GM18520 (cell line): ENCODE data around the gene CCDC169.
"Not testable (repeated sequence)": the region's sequence is repeated elsewhere in the genome, so short reads cannot be mapped to it uniquely, and the experiment has no call there.

Experiments used
- ATAC-seq: cut with Tn5 transposase; IDR thresholded peaks from one replicate; pipeline ENCODE4 v1.9.1; 2021; ENCODE audit not compliant: unreplicated experiment

Gene CCDC169

DNA sequence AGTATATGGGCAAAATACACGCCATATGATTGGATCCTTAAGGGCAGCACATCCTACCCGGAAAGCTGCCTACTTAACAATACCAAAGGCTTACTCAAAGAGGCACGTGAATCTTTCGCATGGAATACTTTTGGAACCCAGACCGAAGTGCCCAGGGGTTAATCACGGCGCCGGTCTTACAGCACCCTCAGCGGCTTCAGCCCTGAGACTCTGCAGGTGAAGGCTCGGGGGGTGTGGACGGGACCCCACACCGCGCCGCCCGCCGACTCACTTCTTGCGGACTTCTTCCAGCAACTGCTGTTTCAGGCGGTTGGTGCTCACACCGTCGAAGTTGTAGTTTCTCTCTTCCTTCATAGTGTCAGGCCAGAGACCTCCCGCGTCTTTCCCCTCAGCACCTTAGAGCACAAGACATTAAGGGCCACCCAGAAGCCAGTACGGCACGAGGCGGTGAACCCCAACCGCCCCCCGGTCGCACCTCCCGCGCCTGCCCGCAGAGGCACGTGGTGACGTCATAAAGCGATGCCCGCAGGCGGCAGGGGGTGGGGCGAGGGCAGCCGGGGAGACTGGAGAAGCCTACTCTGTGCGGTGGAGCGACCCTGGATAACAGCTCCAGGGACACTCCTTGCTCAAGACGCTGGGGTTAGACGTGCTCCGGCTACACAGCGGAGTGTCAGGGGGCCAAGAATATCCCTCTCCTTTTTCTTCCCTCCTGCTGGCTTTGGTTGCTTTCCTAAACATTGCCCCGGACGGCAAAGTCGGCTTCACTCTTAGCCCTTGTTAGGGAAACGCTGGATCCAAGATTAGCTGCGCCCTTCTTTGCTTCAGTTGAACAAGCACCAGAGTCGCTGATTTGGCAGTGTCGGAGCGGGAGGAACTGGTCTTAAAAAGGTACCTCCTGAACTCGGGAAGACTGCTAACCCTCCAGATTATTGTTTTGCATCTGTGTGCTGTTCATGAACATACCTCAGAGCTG lies at the start of gene CCDC169:
Gene CCDC169 (minus strand): TSS at position 449 of the 973 bp plus-strand sequence. CDS start 95 bp downstream, at position 354.
- ATAC-seq = peak; percentile 65

- ATAC-seq = peak; percentile 85
These were observed 48.8 kb upstream of the CCDC169 start, which contains the start of gene SPART for GRCh38 chr13:36346222-36347083. SPART (minus strand) TSS chr13:36346394; CDS start chr13:36335830, 10,564 bp downstream.

- ATAC-seq = no peak
These were observed 48.0 kb upstream of the CCDC169 start for GRCh38 chr13:36345438-36346221.

- ATAC-seq = no peak
These were observed 47.3 kb upstream of the CCDC169 start for GRCh38 chr13:36344886-36345437.

DNA sequence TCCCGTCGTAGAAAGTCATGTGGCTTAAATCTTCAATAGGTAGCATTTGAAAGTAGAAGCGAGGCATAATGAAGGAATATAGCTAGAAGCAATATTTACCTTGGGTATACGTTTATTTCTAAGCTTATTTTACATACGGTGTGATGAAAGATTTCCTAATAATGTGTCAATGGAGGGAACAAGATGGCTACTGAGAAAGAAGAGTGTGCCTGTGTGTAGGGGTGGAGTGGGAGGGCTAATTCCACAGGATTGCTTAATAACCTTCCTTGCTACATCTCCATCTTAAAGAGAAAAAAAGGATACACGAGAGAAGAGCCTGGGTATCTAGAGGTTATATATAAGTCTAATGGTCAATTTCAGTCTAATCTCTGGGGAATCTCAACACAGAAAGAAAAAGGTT lies 46.6 kb upstream of the CCDC169 start:
- no peak for ATAC-seq

DNA sequence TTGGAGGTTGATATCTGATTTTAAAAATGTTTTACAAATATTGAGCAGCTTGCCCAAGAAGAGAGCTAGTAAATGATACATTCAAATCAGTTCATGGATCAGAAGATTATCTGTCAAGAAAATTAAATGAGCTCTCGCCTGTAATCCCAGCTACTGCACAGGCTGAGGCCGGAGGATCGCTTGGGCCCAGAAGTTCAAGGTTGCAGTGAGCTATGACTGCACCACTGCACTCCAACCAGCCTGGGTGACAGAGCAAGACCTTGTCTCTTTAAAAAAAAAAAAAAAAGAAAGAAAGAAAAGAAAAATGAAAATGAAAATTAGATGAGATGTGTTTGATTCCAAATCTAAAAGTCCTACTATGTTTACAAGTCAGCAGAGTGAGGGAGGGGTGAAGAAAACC lies 46.2 kb upstream of the CCDC169 start:
- no peak for ATAC-seq

GRCh38 chr13:36342715-36343114 lies 45.1 kb upstream of the CCDC169 start:
- no peak for ATAC-seq

DNA sequence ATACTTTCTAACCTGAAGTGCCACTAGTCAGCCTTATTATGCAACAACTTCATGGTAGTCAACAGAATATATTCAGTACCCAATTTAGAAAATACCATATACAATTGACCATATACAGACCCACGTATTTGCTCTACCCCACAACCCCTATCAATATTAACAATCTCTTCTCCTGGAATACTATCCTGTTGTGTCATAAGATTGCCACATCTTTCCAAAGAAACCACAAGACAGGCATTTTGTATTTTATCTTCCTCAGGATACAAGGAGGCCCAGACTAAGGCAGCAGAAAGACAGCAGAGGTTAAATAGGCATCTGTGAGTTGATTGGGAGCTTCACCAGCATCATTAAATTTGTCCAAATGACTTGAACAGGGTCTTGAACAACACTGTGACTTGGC lies 44.1 kb upstream of the CCDC169 start:
- no peak for ATAC-seq

DNA sequence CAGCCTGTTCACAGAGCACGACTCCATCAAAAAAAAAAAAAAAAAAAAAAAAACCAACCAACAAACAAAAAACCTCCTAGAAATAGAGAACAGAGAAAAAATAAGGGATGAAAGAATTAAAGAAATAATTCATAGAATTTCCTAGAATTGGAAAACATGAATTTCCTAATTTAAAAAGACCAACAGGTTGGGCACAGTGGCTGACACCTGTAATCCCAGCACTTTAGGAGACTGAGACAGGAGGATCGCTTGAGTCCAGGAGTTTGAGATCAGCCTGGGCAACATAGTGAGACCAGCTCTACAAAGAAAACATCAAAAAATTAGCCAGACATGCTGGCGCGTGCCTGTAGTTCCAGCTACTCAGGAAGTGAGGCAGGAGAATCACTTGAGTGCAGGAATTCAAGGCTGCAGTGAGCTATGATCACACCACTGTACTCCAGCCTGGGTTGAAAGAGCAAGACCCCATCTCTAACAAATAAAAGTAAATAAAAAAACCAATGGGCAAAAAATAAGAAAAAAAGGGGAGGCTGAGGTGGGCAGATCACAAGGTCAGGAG lies 42.1 kb upstream of the CCDC169 start:
- ATAC-seq = no peak

GRCh38 chr13:36337938-36338641 lies 40.5 kb upstream of the CCDC169 start:
- no peak for ATAC-seq

- ATAC-seq = no peak
These were observed 35.4 kb upstream of the CCDC169 start for GRCh38 chr13:36332986-36333385.

DNA sequence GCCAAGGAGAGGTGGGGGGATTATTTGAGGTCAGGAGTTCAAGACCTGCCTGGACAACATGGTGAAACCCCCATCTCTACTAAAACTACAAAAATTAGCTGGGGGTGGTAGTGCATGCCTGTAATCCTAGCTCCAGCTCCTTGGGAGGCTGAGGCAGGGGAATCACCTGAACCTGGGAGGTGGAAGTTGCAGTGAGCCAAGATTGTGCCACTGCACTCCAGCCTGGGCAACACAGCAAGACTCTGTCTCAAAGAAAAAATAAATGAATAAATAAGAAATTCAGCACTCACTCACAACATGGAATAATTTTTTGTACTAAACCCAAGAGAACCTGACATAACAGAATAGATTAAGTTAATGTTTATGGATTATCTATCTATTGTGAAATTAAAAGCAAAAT lies 34.6 kb upstream of the CCDC169 start:
- ATAC-seq = not testable (repeated sequence)

- no peak for ATAC-seq
These were observed 33.7 kb upstream of the CCDC169 start for GRCh38 chr13:36331280-36331679.

DNA sequence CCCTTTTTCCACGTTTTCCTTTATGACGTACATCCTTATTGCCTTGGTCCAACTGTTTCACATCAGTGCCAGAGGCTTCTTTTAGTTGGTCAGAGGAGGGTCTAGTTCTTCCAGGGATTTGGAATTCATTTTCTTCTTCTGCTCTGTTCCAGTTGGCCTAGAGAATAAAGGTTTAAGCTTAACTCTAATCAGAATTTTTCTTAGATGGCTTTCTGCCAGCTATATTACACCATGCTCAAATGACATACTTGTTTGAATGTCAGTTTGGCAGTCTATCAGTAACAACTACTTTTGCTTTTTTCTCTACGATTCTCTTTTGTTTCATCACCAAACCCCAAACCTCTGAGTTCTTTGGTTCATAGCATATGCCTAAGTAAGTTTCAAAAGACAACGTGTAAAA lies 31.7 kb upstream of the CCDC169 start:
- no peak for ATAC-seq

DNA sequence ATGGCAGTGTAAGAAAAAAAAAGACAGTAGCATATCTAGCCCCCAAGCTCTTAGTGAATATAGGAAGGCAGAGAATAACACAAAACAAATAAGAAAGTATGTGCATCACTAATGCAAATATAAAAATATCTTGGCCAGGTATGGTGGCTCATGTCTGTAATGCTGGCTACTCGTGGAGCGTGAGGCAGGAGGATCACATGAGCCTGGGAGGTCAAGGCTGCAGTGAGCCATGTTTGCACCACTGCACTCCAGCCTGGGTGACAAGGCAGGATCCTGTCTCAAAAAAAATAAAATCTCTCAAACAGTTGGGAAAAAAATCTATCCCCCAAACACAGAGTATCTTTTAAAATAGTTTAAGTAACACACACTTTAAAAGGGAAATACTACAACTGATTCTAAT lies 31.2 kb upstream of the CCDC169 start:
- no peak for ATAC-seq

GRCh38 chr13:36325912-36326311 lies 28.3 kb upstream of the CCDC169 start:
- no peak for ATAC-seq

- not testable (repeated sequence) for ATAC-seq
These were observed 27.3 kb upstream of the CCDC169 start for GRCh38 chr13:36324881-36325280.

GRCh38 chr13:36323951-36324566 lies 26.4 kb upstream of the CCDC169 start:
- ATAC-seq = no peak

- no peak for ATAC-seq
These were observed 25.8 kb upstream of the CCDC169 start for GRCh38 chr13:36323408-36323807.
